ENCODE results near the gene NT5DC2.
A peak's percentile ranks its signal among the peaks of the same experiment; 100 is the strongest.

The NT5DC2 gene

DNA sequence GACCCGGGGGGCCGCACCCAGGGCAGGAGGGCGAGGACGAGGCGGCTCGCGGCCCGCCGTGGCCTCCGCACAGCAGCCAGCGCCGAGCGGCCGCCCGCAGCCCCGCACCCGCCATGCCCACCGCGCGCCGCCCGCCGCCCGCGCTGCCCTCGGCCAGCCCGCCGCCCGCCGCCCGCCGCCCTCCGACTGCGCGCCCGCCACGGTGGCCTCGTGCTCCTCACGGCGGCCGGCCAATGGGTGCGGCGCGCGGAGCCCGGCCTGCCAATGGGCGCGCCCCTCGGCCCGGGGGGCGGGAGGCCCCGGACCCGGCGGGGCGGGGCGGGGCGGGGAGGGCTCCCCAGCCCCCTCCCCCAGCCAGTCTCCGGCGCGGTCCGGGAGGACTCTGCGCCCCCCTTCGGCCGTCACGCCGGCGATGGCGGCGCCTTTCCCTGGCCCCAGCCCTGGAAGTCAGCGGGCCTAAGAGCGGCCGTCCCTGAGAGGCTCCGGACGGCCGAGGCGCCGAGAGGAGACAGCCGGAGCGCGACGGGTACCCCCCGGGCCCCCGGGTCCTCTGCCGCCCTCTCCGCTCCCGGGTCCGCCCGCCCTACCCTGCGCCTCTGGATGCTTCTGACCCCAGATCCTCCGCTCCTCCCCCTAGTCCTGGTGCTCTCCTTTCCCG, at the start of gene NT5DC2:
TSS of gene NT5DC2 (minus strand) at position 235 of the 658 bp plus-strand sequence. CDS start at position 115, 120 bp downstream.
- DNase-seq: peak; percentile 69 to 83 (median 78)

DNA sequence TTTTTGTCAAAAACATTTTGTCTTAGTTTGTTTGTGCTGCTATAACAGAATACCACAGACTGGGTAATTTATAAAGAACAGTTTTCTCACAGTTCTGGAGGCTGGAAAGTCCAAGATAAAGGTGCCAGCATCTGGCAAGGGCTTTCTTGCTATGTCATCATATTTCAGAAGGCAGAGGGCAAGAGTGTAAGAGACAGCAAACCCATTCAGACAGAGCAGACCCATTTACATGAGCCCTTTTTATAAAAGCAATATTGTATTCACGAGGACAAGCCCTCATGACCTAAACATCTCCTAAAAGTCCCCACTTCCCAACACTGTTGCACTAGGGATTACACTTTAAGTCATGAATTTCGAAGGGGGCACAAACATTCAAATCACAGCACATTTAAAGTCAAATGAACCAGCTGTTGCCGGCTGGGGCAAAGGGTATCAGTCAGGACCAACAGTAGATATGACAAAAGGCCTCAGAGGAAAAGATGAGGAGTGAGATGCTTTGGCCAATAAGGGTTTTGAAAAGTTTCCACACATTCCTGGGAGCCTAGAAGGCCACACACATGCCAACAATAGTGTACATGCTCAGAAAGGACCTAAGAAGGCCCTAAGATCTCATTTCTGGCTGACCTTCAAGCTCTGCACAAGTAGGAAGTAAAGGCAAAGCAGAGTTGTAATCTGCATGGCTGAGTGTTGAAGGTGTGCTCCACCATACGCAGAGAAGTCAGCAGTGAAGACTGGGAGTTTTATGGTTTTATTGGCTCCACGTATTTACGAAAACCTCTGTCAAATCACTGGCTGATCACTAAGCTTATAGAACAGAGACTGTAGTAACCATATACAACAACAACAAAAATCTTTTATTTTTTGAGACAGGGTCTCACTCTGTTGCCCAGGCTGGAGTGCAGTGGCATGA, 40.7 kb upstream of the NT5DC2 start:
- DNase-seq: no peak

DNA sequence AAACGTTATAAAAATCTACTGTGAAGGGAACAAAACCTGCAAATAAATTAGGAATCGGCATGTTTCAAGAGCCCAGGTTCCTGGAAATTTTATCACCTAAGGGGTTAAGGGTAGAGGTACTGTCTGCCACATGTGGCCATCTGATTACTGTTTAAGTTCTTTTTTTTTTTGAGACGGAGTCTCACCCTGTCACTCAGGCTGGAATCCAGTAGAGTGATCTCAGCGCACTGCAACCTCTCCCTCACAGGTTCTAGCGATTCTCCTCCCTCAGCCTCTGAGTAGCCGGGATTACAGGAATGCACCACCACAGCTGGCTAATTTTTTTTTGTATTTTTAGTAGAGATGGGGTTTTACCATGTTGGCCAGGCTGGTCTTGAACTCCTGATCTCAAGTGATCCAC, 38.6 kb upstream of the NT5DC2 start:
- DNase-seq: no peak

DNA sequence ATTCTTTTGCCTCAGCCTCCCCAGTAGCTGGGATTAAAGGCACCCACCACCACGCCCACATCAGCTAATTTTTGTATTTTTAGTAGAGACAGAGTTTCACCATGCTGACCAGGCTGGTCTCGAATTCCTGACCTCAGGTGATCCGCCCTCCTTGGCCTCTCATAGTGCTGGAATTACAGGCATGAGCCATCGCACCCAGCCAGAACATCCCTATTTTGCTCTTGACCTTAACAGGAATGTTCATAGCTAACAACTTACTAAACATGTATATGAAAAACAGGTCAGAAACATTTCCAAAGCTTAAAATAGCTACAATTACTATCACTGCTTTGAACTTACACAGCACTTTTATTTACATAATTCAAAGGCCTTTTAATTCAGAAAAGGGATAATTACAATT, 36.4 kb upstream of the NT5DC2 start:
- DNase-seq: no peak

DNA sequence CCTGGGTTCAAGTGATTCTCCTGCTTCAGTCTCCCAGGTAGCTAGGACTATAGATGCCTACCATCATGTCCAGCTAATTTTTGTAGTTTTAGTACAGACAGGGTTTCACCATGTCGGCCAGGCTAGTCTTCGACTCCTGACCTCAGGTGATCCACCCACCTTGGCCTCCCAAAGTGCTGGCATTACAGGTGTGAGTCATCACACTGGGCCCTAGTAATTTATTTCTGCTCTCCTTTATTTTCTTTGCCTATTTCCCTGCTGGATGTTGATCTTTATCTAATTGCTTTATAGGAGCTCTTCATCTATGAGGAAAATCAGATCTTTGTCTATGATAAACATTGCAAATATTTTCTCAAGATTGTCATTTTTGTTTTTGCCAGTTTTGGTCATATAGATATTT, 34.4 kb upstream of the NT5DC2 start:
- DNase-seq: no peak

DNA sequence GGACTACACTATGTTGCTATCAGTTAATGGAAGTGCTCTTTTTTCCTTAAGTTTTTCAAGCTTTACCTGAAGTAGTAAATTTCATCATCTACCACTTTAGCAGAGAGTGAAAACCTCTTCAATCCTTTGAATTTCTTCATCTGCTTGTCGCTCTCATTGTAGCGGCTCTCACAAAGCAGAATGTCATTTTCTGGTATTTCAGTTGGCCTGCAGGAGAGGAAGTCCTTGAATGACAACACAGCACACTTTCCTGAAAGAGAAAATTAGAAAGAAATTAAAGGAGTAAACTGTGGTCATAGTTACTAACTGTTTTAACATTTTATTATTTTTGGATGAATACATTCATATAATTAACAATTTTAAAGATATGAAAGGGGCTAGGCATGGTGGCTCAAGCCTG, 30.3 kb upstream of the NT5DC2 start:
- DNase-seq: no peak

DNA sequence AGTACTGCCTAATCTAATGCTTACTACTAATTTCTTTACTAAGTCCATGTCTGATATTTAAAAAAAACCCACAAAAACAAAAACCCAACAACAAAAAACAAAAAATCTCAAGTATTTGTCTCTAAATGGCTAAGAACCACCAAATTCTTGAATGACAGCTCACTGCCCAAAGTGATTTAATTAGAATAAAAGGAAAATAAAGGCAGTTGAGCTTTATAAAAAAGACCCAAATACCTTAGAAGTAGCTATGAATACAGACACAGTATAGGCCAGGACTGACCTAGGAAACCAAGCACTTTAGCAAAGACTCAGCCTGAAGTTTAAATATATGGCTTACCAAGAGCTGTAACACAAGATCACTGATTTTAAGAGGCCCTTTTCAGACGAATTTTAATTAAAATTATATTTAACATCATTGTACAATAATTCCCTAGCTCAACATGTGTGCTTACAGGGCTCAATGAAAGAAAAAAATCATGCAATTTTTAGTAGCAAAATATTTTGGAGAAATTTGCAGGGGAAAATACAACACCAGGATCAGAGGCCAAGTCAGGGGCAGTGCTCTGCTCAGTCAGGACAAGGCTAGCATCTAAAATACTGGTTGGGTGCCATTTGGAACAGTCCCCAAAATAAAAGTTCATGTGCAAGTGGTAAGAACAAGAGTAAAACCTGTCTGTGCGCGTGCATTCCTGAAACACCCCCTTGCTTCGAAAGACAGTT, 27.5 kb upstream of the NT5DC2 start:
- no peak for DNase-seq

DNA sequence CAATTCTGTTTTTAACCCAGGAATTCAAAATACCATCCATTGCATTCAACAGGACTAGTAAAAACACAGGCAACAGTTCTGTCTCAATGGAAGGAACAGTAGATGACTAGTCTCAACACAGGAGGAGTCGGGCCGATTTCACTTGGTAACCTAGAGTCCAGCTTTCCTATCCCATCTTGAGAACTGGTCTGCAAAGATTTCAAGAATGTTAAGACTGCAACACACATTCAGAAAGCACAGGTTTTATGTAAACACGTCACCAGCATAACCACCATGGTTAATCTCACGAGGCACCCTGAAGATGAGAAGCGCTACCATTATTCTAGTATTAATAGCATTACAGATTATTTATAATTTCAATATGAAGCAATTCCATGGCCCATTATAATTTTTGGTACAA, 24.8 kb upstream of the NT5DC2 start:
- DNase-seq: no peak

DNA sequence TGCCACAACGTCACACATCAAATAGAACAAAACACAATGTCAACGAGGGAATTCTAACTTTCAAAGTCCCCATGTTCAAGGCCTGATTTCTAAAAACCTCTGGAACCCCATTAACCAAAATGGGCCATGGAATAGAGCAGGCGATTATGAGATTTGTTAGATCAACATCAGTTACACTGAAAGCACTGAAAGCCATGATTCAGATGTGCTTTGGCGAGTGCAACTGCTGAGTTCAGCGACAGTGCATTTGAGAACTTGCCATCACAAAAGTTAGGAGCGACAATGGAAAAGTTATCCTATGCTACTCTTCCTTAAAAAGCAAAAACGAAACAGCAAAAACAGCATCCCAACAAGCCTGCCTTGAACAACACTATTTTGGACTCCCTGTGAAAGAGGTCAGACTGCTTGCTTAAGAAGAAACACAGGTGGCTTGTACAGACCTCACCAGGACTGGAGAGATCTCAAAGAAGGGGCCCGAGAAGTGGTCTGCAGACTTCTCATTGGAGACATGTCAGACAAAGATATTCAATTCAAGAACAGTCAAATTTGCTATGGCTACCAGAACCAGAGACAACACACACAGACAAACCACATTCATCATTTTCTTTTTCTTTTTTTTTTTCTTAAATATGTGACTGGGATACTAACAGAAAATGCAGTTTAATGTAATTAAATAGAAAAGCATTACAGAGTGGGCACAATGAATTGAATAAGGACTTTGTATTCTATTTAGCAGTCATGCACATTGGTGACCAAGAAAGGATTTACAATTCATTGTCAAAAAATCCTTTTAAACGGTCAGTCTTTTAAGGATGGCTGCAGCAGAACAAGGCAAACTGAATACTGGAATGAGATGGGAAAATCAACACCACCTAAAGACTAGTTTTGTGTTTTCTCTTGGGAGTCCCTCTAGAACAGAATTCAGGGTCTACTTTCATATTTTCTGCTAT, 23.6 kb upstream of the NT5DC2 start:
- no peak for DNase-seq

DNA sequence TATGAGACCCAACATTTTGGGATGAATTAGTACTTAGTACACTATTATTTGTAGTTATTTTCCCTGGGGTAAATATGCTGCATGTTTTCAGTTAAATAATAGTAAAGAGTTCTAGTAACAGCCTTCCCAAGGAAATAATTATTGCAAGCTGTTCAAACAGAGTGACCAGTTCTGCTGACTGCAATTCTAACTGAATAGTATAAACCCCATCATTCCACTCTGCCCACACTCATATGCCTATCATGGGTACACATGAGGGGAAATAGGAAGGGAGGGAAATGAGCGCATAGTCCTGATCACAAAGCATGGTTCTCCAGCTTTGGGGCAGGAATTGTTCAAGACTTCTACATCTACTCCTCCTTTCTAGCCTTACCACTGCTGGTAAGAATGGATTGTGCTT, 21.4 kb upstream of the NT5DC2 start:
- DNase-seq: peak in 1 of 3 experiments; percentile 29

DNA sequence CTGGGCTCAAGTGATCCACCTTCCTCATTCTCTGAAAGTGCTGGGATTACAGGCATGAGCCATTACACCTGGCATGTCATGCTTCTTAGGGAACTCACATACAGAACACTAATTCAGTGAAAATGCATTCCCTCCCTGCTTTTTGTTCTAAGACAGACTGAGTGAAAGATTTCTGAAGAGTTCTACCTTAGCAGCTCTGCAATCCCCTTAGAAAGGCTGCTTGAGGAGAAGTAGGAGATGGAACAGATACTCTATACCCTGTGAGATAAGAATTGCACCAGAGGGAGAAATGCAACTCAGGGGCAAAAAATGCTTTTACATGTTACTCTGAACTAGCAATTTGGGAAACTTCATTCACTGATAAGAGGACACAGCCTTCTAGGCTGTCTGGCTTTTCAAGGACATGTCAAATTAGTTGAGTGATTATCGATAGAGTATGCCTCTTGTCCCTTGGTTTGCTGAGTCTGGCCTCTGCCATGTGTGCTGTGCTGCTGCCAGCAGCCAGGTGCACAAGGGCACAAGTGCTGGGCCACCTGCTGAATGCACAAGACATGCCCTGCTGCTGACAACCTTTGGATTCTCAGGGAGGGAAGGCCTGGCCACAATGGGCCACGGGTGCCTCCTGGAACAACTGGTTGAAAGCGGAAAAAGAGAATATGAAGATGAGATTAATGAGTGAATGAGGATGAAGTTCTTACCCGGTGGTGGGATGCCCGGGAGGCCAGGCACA, 20.5 kb upstream of the NT5DC2 start:
- DNase-seq: peak in 1 of 3 experiments; percentile 33

DNA sequence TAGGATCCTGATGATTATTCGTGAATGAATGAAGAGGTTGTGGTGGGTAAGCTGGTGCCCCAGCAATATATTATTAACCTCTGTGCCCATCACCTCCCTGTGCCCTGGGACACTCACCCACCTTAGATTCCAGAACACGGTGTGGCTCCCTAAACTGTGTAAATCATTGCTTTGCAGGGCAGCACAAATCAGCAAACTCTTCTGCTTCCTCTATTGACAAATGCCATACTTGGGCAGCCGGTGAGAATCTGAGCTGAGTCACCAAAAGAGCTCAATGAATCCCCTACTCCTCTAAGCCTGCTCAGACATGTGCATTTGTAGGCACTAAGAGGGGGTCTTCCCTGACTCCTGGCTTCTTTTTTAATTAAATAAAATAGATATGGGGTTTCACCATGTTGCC, 18.4 kb upstream of the NT5DC2 start:
- DNase-seq: no peak

DNA sequence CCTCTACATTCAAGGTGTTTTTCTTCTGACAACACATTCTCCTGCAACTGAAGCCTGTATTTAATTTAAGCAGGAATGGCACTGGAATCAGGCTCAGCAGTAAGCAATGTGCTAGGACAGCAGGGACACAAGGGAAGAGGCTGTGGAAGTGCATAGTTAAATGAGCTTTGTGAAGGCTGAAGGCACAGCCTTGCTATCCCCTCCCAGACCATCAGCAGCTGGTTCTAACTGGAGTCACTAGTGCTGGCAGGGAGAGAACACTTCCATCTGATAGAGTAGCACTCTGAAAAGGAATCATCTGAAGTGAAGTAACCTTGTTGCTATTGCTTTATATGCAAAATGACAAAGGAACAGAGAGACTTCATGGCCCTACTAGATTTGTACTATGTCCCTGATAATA, 17.5 kb upstream of the NT5DC2 start:
- no peak for DNase-seq

DNA sequence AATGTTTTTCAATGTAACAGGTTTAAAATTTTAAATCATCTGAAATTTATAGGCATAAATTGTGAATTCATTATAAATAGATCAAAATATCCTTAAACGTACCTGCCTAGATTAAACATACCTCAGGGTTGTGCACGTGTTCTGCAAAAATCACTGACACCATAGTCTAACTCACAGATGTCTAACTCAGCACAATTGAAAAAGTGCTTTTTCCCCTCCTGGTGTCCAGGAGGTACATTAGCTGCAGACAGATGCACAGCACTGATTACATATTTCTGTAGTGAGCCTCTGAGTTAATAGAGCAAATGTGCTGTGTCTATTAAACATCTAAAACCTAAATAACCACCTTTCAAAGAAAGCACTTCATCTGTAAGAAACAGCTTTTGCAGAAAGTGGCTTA, 13.5 kb upstream of the NT5DC2 start:
- DNase-seq: no peak

DNA sequence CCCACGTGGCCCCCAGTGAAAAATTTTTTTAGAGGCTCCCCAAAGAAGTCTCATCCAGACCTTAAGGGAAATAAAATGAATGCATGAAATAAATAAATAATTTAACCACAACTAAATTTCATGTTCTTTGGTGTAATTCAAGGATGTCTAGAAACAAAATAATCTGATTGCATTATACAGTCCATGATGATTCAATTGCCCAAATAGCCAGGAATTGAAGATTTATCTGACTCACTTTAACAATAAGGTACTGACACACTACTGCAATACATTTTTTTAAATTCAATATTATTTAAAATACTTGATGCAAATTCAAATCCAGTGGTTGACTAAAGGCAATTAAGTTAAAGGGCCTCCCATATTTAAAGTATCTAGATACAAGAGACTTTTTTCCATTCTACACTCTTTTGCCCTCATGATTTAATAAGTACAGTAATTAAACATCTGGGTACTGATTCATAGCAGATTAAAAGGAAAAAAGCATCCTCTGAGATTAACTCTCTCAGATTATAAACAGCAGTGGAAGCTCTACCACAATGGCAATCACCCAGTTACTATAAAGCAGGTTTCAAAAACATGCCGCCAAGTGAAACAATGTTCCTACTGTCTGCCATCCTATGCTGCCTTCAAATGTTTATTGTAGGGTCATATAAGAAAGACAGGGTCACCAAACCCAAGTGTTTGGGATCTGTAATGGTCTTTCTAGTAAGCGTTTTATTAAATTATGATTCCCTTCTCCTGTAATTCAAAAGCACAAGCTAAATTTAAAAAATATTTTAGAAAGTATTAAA, 12.6 kb upstream of the NT5DC2 start:
- no peak for DNase-seq

DNA sequence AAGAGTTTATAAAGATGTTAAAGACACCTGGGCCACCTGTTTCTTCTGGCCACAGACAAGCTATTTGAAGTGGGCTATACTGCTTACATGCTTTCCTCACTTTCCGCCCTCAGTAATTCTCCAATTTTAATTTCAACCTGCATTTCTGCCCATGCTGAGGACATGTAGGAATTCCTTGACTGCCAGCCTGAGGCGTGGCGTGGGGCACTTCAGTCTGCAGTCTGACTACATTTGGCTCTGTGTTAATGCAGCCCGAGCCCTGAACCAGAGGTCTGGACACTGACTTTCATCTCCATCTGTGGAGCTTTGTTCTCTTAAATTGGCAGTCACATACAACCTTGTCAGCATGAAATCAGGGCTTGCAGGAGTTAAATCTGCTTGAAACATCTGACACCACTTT, 11.3 kb upstream of the NT5DC2 start:
- DNase-seq: no peak

DNA sequence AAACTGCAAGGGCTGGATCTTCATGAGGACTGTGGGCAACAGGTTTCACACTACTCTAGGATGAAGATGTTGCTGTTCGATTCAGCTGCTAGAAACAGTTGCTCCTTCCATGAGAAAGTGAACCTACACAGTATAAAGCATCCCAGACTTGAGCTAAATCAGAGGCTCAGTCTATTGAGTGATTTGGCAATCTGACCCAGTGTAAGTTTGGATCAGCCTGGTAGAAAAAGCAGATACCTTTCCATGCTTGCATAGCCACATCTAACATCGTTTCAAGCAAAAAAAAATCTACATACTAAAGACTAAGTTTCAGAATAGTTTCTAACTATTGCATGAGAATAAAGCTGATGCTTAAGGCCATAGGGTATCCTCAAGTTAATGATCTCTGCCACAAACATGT, 7.4 kb upstream of the NT5DC2 start:
- DNase-seq: no peak

DNA sequence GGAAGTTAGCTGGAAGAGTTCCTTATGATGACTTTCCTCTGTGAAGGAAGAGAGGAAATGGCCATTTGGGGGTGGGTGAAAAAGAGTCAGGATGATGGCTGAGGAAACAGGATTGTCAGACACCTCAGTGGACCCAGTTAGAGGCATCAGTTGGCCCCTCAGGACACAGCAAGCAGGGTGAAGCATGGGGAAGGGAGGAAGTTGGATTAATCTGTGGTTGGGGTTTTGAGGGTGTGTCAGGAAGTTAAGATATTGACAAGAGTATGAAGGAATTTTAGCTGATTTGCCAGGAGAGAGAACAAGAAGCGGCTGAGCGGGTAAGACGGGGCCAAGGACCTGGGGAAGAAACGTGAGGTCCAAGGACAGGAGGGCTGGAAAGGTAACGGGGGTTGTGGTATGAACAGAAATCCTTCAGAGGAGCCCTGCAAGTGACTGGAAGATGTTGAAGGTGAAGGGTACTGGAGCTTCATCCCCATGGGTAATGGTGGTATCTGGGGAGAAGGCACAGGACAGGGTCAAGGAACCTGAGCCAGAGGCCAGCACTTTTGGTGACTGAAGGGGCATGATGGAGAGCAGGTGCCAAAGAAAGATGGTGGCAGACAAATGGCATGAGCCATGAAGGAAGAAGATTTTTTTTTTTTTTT, 5.5 kb upstream of the NT5DC2 start:
- no peak for DNase-seq

DNA sequence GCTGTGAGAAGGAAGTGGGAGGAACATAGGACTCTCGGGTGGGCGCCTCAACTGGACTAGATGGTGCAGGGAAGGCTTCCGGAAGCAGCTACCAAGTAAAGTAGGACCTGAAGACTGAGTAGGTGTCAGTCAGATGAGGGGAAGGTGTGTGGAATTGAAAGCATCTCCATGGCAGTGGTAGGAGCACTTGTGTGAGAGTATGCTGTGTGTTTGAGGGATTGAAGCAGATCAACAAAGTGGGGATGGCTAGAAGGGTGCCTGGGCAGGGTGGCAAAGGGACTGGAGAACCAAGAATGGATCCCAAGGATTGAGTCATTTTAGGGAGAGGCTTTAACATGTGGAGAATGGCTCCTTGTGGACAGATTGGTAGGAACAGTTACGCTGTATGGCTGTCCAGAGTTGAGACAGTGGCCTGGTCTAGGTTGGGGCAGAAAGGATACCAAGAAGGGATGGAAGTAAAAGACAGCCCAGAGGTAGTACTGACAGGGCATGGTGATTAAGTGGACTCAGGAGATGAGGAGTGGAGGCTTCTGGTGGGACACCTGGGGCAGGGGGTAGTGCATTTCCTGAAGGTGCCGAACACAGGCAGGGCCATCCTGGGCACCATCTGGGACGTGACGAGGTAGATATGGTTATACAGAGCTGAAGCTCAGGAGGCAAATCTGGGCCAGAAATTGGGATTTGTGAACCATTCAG, 4.2 kb upstream of the NT5DC2 start:
- no peak for DNase-seq

DNA sequence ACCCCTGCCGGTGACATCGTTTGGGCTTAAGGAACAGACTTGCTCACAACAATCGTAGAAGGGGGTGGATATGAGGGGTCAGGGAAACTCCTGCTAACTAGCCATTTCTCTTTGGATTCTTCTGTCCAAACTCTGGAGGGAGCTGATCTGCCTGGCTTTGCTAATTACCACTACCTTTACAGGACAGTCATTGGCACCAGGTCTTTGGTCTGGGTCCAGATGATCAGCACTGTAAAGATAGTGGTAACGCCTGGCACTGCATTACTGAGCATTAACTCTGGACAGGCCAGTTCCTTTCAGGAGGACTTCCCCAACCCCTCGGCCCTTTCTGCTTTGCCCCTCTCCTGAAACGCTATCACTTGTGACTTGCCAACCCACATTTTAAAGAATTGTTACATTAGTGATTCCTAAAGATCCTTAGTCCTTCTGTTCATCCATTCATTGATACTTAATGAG, 3.5 kb upstream of the NT5DC2 start:
- no peak for DNase-seq

Data from NCI-H1417 (cell line).